Panc1 (cell line): ENCODE data around the gene FTO. TPM values are rescaled to one million over a fixed set of nuclear protein-coding genes. Genes with fewer than 3 reads are reported as not detected.

ENCODE experiments used
- ATAC-seq: fragments of 200-7000 bp; cut with Tn5 transposase; 2 replicates; pipeline ENCODE4 v1.9.1; 2020; ENCODE audit warnings: mild to moderate bottlenecking, moderate library complexity
- BruUV-seq: library from RNA; stranded (reverse); fragments of 400-500 nt; replicated peaks from 2 replicates; lab custom pipeline; 2021; lab: Mats Ljungman, UMichigan
- CTCF ChIA-PET: fragments of 300-600 bp; sonication (Branson Sonifier 250); formaldehyde crosslinking; loops from one replicate; lab custom pipeline; 2022; ENCODE audit warnings: antibody characterized with exemption; lab: Charles Lee
- POLR2A ChIA-PET: fragments of 300-600 bp; sonication (Branson Sonifier 250); formaldehyde crosslinking; loops from one replicate; lab custom pipeline; 2022; ENCODE audit warnings: antibody characterized with exemption; lab: Charles Lee
- DNase-seq: peaks from one replicate; pipeline ENCODE4 v3.0.0-alpha.2; 2010; ENCODE audit warnings: low read depth, low spot score
- H3K27ac ChIP-seq: 2 replicates; pipeline ENCODE4 v1.5.1; 2011; ENCODE audit warnings: mild to moderate bottlenecking, low read length, inconsistent platforms
- H3K27me3 ChIP-seq: fragments of 200-500 bp; sonication (Bioruptor generic); 2 replicates; pipeline ENCODE4 v1.6.0; 2014; ENCODE audit warnings: low read length, inconsistent platforms; ENCODE audit not compliant: control insufficient read depth, insufficient read depth
- H3K36me3 ChIP-seq: fragments of 200-500 bp; sonication (Bioruptor generic); 2 replicates; pipeline ENCODE4 v1.5.1; 2014; ENCODE audit warnings: inconsistent platforms, mild to moderate bottlenecking, low read length, moderate library complexity; ENCODE audit not compliant: control insufficient read depth, insufficient read depth
- H3K4me1 ChIP-seq: 2 replicates; pipeline ENCODE4 v1.5.1; 2011; ENCODE audit warnings: inconsistent platforms, mild to moderate bottlenecking, low read length, moderate library complexity; ENCODE audit not compliant: control insufficient read depth, insufficient read depth
- H3K4me3 ChIP-seq, 2 experiments: 2 replicates each; pipeline ENCODE4 v1.5.1; 2011 to 2012; ENCODE audit warnings: low read depth in 2 of 2, low read length in 2 of 2, mild to moderate bottlenecking in 2 of 2, inconsistent platforms in 1 of 2, moderate library complexity in 1 of 2
- H3K9me3 ChIP-seq: fragments of 200-500 bp; sonication (Bioruptor generic); 2 replicates; pipeline ENCODE4 v1.5.1; 2014; ENCODE audit warnings: low read depth, mild to moderate bottlenecking, inconsistent platforms, low read length, moderate library complexity; ENCODE audit not compliant: control insufficient read depth, insufficient read depth
- POLR2AphosphoS5 ChIP-seq: IDR thresholded peaks from 2 replicates; pipeline ENCODE4 v1.6.1; 2012; ENCODE audit warnings: mild to moderate bottlenecking, low read depth, low read length, moderate library complexity
- REST ChIP-seq, 2 experiments: IDR thresholded peaks; 2 replicates each; pipeline ENCODE4 v1.6.1; 2011 to 2012; ENCODE audit warnings: low read depth in 2 of 2, control low read depth in 1 of 2, low read length in 1 of 2, mild to moderate bottlenecking in 1 of 2, moderate library complexity in 1 of 2; ENCODE audit not compliant: insufficient read depth in 1 of 2
- SIN3A ChIP-seq: IDR thresholded peaks from 2 replicates; pipeline ENCODE4 v1.6.1; 2012; ENCODE audit warnings: low read depth, mild to moderate bottlenecking, low read length, moderate library complexity, borderline replicate concordance; ENCODE audit not compliant: insufficient read depth
- TCF7L2 ChIP-seq: IDR thresholded peaks from 2 replicates; pipeline ENCODE4 v1.6.1; 2011; ENCODE audit warnings: mild to moderate bottlenecking, low read depth, low read length, inconsistent platforms
- in situ Hi-C: cut with HindIII; loops from 2 replicates; pipeline ENCODE4 v1.10.0; 2016; ENCODE audit warnings: low sequenced_read_pairs, low pct_unique_long_range_greater_than_20kb
- intact Hi-C: fragments of 100-400 bp; cut with micrococcal nuclease; formaldehyde crosslinking; loops from one replicate; pipeline ENCODE4 v1.10.0; 2022; ENCODE audit not compliant: unreplicated experiment
- total RNA-seq: library from RNA; stranded (reverse); gene quantifications from one replicate; pipeline ENCODE4 v1.2.1, GENCODE V29; 2021; ENCODE audit not compliant: unreplicated experiment
- TF ChIP-seq, protein P1 (sequence below): fragments of 450-650 bp; IDR thresholded peaks from 2 replicates; pipeline ENCODE4 v1.5.1; 2017; ENCODE audit warnings: mild to moderate bottlenecking

The FTO gene
- total RNA-seq, 1 experiment from 2014 or later: 38.2 TPM

DNA sequence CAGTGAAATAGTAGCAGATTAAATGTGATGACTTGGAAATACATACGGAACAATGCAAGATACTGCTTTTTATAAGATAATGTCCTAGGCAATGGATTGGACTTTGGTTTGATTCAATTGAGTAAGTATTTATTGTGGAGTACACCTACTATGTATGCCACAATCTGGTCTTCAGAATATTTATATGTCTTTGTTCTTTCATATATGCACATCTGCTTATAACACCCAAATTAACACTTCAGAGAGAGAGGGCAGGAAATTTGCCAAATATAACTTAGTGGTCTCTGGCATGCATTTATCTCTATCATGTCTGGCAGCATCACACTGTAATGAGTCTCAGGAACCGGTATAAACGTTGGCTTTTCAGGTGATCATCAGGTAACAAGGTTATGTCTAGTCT lies 17.2 kb upstream of the FTO start:
- no peaks in the 10 kb centered on the region; the same call in 1 of the 2 replicates for H3K36me3 ChIP-seq
- no peaks in the 10 kb centered on the region for H3K9me3 ChIP-seq
- in situ Hi-C loops: no loop called here
- H3K4me3 ChIP-seq: no peak overlapping the region
- TF ChIP-seq, protein P1, sequence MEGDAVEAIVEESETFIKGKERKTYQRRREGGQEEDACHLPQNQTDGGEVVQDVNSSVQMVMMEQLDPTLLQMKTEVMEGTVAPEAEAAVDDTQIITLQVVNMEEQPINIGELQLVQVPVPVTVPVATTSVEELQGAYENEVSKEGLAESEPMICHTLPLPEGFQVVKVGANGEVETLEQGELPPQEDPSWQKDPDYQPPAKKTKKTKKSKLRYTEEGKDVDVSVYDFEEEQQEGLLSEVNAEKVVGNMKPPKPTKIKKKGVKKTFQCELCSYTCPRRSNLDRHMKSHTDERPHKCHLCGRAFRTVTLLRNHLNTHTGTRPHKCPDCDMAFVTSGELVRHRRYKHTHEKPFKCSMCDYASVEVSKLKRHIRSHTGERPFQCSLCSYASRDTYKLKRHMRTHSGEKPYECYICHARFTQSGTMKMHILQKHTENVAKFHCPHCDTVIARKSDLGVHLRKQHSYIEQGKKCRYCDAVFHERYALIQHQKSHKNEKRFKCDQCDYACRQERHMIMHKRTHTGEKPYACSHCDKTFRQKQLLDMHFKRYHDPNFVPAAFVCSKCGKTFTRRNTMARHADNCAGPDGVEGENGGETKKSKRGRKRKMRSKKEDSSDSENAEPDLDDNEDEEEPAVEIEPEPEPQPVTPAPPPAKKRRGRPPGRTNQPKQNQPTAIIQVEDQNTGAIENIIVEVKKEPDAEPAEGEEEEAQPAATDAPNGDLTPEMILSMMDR: no peak
- TF ChIP-seq POLR2AphosphoS5 (no peak), TCF7L2 (no peak), REST (IDR thresholded peaks at IDR 0.05; ENCODE audit: insufficient read depth in 1 of 2, low read depth in 2 of 2, low read length in 1 of 2) (no peak), SIN3A (no peak)
- no peaks in the 10 kb centered on the region for H3K4me1 ChIP-seq
- CTCF ChIA-PET: no interaction called here
- DNase-seq (no peak), ATAC-seq (no peak)
- POLR2A ChIA-PET: no interaction called here
- BruUV-seq: no TSS peak
- intact Hi-C loops: no loop called here
- no peaks in the 10 kb centered on the region for H3K27me3 ChIP-seq
- no peak overlapping the region for H3K27ac ChIP-seq

- ATAC-seq (no peak), DNase-seq (no peak)
- TF ChIP-seq TCF7L2: no peak
- no peak for TF ChIP-seq POLR2AphosphoS5
- TF ChIP-seq, protein P1: no peak
- TF ChIP-seq SIN3A: no peak
- TF ChIP-seq REST (IDR thresholded peaks at IDR 0.05; ENCODE audit: insufficient read depth in 1 of 2, low read depth in 2 of 2, low read length in 1 of 2): no peak
- Histone ChIP-seq H3K4me3 (no peak overlapping the region), H3K4me1 (no peaks in the 10 kb centered on the region; the same call in 1 of the 2 replicates), H3K9me3 (no peaks in the 10 kb centered on the region), H3K36me3 (no peaks in the 10 kb centered on the region; the same call in 1 of the 2 replicates), H3K27ac (no peak overlapping the region), H3K27me3 (no peaks in the 10 kb centered on the region)
- no TSS peak for BruUV-seq
- in situ Hi-C loops: no loop called here
- CTCF ChIA-PET: no interaction called here
- intact Hi-C loops: loop anchor here (5.0 kb wide), 1 partner anchor 83 kb away; no protein-coding TSS in a partner anchor
- POLR2A ChIA-PET: no interaction called here
These were observed 14.3 kb upstream of the FTO start for GRCh38 chr16:53689636-53690035.
